AG20443 (cell line): ENCODE measurements around the gene ADAMTS4.

Experiments
- DNase-seq: peaks from one replicate; pipeline ENCODE4 v3.0.0; 2012; ENCODE audit warnings: low spot score, mixed read lengths

ADAMTS4 gene

GRCh38 chr1:161220002-161220401, 21.1 kb upstream of the ADAMTS4 start:
- no peak for DNase-seq

- DNase-seq: no peak
These were observed 20.4 kb upstream of the ADAMTS4 start for GRCh38 chr1:161219078-161219892.

- no peak for DNase-seq
These were observed 19.6 kb upstream of the ADAMTS4 start for GRCh38 chr1:161218301-161219077.

GRCh38 chr1:161217831-161218230, 19.0 kb upstream of the ADAMTS4 start:
- DNase-seq: no peak

GRCh38 chr1:161216945-161217712, 18.3 kb upstream of the ADAMTS4 start:
- peak; percentile 58 for DNase-seq

GRCh38 chr1:161215076-161215475, 16.2 kb upstream of the ADAMTS4 start, which contains the start of gene FCER1G:
Gene FCER1G, plus strand, starts transcription at chr1:161215295. Its CDS starts 27 bp downstream, at chr1:161215322.
- no peak for DNase-seq

GRCh38 chr1:161214369-161214768, 15.5 kb upstream of the ADAMTS4 start:
- no peak for DNase-seq

- peak; percentile 86 for DNase-seq
These were observed 11.0 kb upstream of the ADAMTS4 start for GRCh38 chr1:161209790-161210409.

GRCh38 chr1:161207173-161207572, 8.3 kb upstream of the ADAMTS4 start:
- DNase-seq: no peak

GRCh38 chr1:161206411-161207140, 7.7 kb upstream of the ADAMTS4 start:
- DNase-seq: no peak

- peak; percentile 93 for DNase-seq
These were observed 3.2 kb upstream of the ADAMTS4 start, which contains the start of gene NDUFS2 for GRCh38 chr1:161201836-161202712. Gene NDUFS2, plus strand, starts transcription at chr1:161202367. Its CDS starts 19 bp downstream, at chr1:161202386.

GRCh38 chr1:161200992-161201835, 2.4 kb upstream of the ADAMTS4 start:
- peak; percentile 72 for DNase-seq

GRCh38 chr1:161200421-161200991, 1.7 kb upstream of the ADAMTS4 start:
- no peak for DNase-seq

- DNase-seq: no peak
These were observed 769 bp upstream of the ADAMTS4 start for GRCh38 chr1:161199506-161200139.

- peak; percentile 47 for DNase-seq
These were observed 509 bp downstream of the ADAMTS4 start for GRCh38 chr1:161198194-161198896.

GRCh38 chr1:161197560-161198193, 1.2 kb downstream of the ADAMTS4 start:
- no peak for DNase-seq
